ENCODE results near the gene CXXC5. TPM values are rescaled to one million over a fixed set of nuclear protein-coding genes. Genes with fewer than 3 reads are reported as not detected.
A peak's percentile ranks its signal among the peaks of the same experiment; 100 is the strongest.

The CXXC5 gene
- total and polyA plus RNA-seq, 2 of the 4 experiments (the other 2 are of a cell fraction) = 24.9 to 35.7 TPM

GRCh38 chr5:139686356-139686705, 38.2 kb downstream of the CXXC5 start:
- H3K79me1 ChIP-seq (ENCODE audit: low read depth in 1 of 2, low read length in 2 of 2) = peaks cover 5 to 6% of the 10 kb centered on the region in 2 experiments; a peak in 1 of 4 replicates
- in situ Hi-C loops (cut with MboI; ENCODE audit: low sequenced_read_pairs) = no loop called here
- H3K4me2 ChIP-seq (ENCODE audit: low read depth, low read length) = no peak overlapping the region
- no peak overlapping the region for H3K18ac ChIP-seq (ENCODE audit: low read depth, low read length)
- H2BK120ac ChIP-seq (ENCODE audit: low read depth, low read length) = no peak overlapping the region
- 88% methylated on average over 5 of the region's 5 CpGs; no CpG with 5 or more reads in 1 of the 2 experiments for WGBS, 2 experiments (ENCODE audit: extremely low coverage in 2 of 2, insufficient read length in 1 of 2)
- no peak overlapping the region for H3K4me3 ChIP-seq (ENCODE audit: insufficient read depth, low read depth, low read length)
- no peak overlapping the region for H2AFZ ChIP-seq (replicated peaks; ENCODE audit: low read length, poor library complexity)
- H3K23ac ChIP-seq (ENCODE audit: low read depth, low read length) = no peak overlapping the region
- intact Hi-C loops (cut with micrococcal nuclease) = no loop called here
- dilution Hi-C loops (cut with HindIII; ENCODE audit: low sequenced_read_pairs, unreplicated experiment) = no loop called here
- H2BK15ac ChIP-seq (ENCODE audit: low read depth, low read length) = no peak overlapping the region
- no peak overlapping the region for H3K56ac ChIP-seq (ENCODE audit: extremely low read depth, insufficient read depth, low read length)
- POLR2A ChIA-PET (ENCODE audit: unreplicated experiment) = no interaction called here
- CTCF ChIA-PET = no interaction called here
- H2BK20ac ChIP-seq (ENCODE audit: low read depth, low read length) = no peak overlapping the region
- H2BK5ac ChIP-seq (ENCODE audit: low read depth, low read length, poor library complexity, severe bottlenecking) = no peak overlapping the region
- H3K4me1 ChIP-seq (ENCODE audit: control insufficient read depth, insufficient read depth, low read length) = peaks cover 17% of the 10 kb centered on the region
- H4K91ac ChIP-seq (ENCODE audit: insufficient read depth, low read depth, low read length) = no peak overlapping the region
- peaks cover 30% of the 10 kb centered on the region for H3K36me3 ChIP-seq (ENCODE audit: control insufficient read depth, insufficient read depth, low read length)
- H2AK5ac ChIP-seq (ENCODE audit: low read depth, low read length) = peak overlapping the region; percentile 66; the same call in 1 of the 2 replicates
- BruUV-seq (replicated peaks) = no TSS peak
- no peak overlapping the region for H3K9ac ChIP-seq (ENCODE audit: low read depth, low read length)
- no peak overlapping the region for H3K27ac ChIP-seq (ENCODE audit: insufficient read depth, low read length)
- no peak overlapping the region; the same call in 1 of the 2 replicates for H3K4ac ChIP-seq (ENCODE audit: low read depth, low read length)
- TF ChIP-seq RAD21 (IDR thresholded peaks at IDR 0.05; ENCODE audit: low read length) (no peak), BHLHE40 (IDR thresholded peaks at IDR 0.05; ENCODE audit: low read depth, low read length) (no peak), RCOR1 (IDR thresholded peaks at IDR 0.05; ENCODE audit: insufficient replicate concordance, low read length) (no peak), CTCF (conservative IDR thresholded peaks at IDR 0.05; ENCODE audit: low read depth, low read length) (no peak), CHD1 (IDR thresholded peaks at IDR 0.05; ENCODE audit: low read depth, low read length) (no peak), MAFK (IDR thresholded peaks at IDR 0.05; ENCODE audit: low read depth, low read length) (no peak), CEBPB (IDR thresholded peaks at IDR 0.05; ENCODE audit: low read depth, low read length) (no peak), MXI1 (IDR thresholded peaks at IDR 0.05; ENCODE audit: borderline replicate concordance, low read depth, low read length) (no peak), USF2 (IDR thresholded peaks at IDR 0.05; ENCODE audit: low read depth, low read length) (no peak), MAZ (IDR thresholded peaks at IDR 0.05; ENCODE audit: borderline replicate concordance, low read depth, low read length) (no peak), SMC3 (IDR thresholded peaks at IDR 0.05; ENCODE audit: low read depth, low read length) (no peak), RFX5 (IDR thresholded peaks at IDR 0.05; ENCODE audit: low read depth, low read length) (no peak), ELK1 (IDR thresholded peaks at IDR 0.05; ENCODE audit: borderline replicate concordance, low read depth, low read length) (no peak), FOS (IDR thresholded peaks at IDR 0.05; ENCODE audit: low read depth, low read length) (no peak)
- H3K14ac ChIP-seq (replicated peaks; ENCODE audit: low read depth, low read length) = no peak overlapping the region
- no peaks in the 10 kb centered on the region for H3K9me3 ChIP-seq (ENCODE audit: control insufficient read depth, insufficient read depth, low read length)
- H4K8ac ChIP-seq (ENCODE audit: low read depth in 2 of 2, low read length in 2 of 2) = no peak overlapping the region
- H4K5ac ChIP-seq (ENCODE audit: low read depth, low read length) = no peak overlapping the region
- H4K20me1 ChIP-seq (ENCODE audit: insufficient read depth, low read length) = no peaks in the 10 kb centered on the region; the same call in 1 of the 2 replicates
- no peak for DNase-seq
- H3K27me3 ChIP-seq (ENCODE audit: control insufficient read depth, insufficient read depth, low read length) = no peaks in the 10 kb centered on the region
- H2AK9ac ChIP-seq (replicated peaks; ENCODE audit: low read depth, low read length, poor library complexity) = peak overlapping the region; percentile 3
- no peak for ATAC-seq (ENCODE audit: low read depth)
- no peaks in the 10 kb centered on the region; the same call in 1 of the 2 replicates for H3K9me1 ChIP-seq (ENCODE audit: insufficient read depth, low read length)

Measured in IMR-90 (cell line).